HUES6 (cell line): ENCODE data around the gene STX7.

Experiments used
- H3K27ac ChIP-seq: 2 replicates; pipeline ENCODE4 v1.7.0; 2013; ENCODE audit warnings: low read depth, mild to moderate bottlenecking, low read length, inconsistent platforms
- H3K27me3 ChIP-seq: 2 replicates; pipeline ENCODE4 v1.6.1; 2013; ENCODE audit warnings: low read length; ENCODE audit not compliant: control insufficient read depth, insufficient read depth
- H3K36me3 ChIP-seq: 2 replicates; pipeline ENCODE4 v1.6.1; 2013; ENCODE audit warnings: low read length; ENCODE audit not compliant: control insufficient read depth, insufficient read depth
- H3K4me1 ChIP-seq: 2 replicates; pipeline ENCODE4 v1.6.1; 2013; ENCODE audit warnings: low read length; ENCODE audit not compliant: control insufficient read depth, insufficient read depth
- H3K4me3 ChIP-seq: 2 replicates; pipeline ENCODE4 v1.5.1; 2013; ENCODE audit warnings: low read depth, low read length
- H3K9ac ChIP-seq: one replicate; pipeline ENCODE4 v1.6.1; 2013; ENCODE audit warnings: mild to moderate bottlenecking, low read length
- H3K9me3 ChIP-seq: 2 replicates; pipeline ENCODE4 v1.6.1; 2013; ENCODE audit warnings: low read depth, low read length; ENCODE audit not compliant: control insufficient read depth, insufficient read depth

Gene STX7

DNA sequence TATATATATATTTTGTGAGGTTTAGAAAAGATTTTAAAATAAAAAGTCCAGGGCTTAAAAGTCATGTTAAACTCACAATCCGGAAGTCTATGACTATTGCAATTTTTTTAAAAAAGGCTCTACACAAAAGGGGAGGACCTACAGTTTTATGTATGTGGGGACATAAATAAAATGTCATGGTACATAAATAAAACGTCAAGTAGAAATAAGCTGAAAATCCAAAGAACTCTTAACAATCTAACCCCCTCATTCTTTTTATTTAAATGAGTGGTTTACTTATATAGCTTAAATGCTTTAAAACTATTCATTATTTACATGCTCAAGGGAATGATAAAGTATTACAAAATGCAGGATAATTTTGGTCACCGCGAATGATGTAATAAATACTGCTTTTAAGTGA, 36.2 kb downstream of the STX7 start:
- Histone ChIP-seq H3K9ac (no peak overlapping the region), H3K4me3 (no peak overlapping the region), H3K27ac (no peak overlapping the region), H3K4me1 (no peaks in the 10 kb centered on the region), H3K36me3 (no peaks in the 10 kb centered on the region), H3K9me3 (no peaks in the 10 kb centered on the region), H3K27me3 (no peaks in the 10 kb centered on the region)

GRCh38 chr6:132475925-132476324, 37.0 kb downstream of the STX7 start:
- Histone ChIP-seq H3K27me3 (no peaks in the 10 kb centered on the region), H3K4me3 (no peak overlapping the region), H3K27ac (no peak overlapping the region), H3K36me3 (0 out of 2 replicates have a peak, but pooled peaks cover 5% of the 10 kb centered on the region), H3K4me1 (no peaks in the 10 kb centered on the region), H3K9ac (no peak overlapping the region), H3K9me3 (no peaks in the 10 kb centered on the region)

GRCh38 chr6:132471787-132472186, 41.1 kb downstream of the STX7 start:
- no peaks in the 10 kb centered on the region for H3K4me1 ChIP-seq
- H3K4me3 ChIP-seq: no peak overlapping the region
- H3K27ac ChIP-seq: no peak overlapping the region
- no peaks in the 10 kb centered on the region for H3K27me3 ChIP-seq
- H3K9me3 ChIP-seq: no peaks in the 10 kb centered on the region
- peaks cover 30% of the 10 kb centered on the region for H3K36me3 ChIP-seq
- H3K9ac ChIP-seq: no peak overlapping the region

- Histone ChIP-seq H3K27ac (no peak overlapping the region), H3K4me3 (no peak overlapping the region), H3K27me3 (no peaks in the 10 kb centered on the region), H3K9me3 (no peaks in the 10 kb centered on the region), H3K4me1 (no peaks in the 10 kb centered on the region; the same call in 1 of the 2 replicates), H3K9ac (no peak overlapping the region), H3K36me3 (peaks cover 63% of the 10 kb centered on the region)
These were observed 46.0 kb downstream of the STX7 start for GRCh38 chr6:132466952-132467351.

DNA sequence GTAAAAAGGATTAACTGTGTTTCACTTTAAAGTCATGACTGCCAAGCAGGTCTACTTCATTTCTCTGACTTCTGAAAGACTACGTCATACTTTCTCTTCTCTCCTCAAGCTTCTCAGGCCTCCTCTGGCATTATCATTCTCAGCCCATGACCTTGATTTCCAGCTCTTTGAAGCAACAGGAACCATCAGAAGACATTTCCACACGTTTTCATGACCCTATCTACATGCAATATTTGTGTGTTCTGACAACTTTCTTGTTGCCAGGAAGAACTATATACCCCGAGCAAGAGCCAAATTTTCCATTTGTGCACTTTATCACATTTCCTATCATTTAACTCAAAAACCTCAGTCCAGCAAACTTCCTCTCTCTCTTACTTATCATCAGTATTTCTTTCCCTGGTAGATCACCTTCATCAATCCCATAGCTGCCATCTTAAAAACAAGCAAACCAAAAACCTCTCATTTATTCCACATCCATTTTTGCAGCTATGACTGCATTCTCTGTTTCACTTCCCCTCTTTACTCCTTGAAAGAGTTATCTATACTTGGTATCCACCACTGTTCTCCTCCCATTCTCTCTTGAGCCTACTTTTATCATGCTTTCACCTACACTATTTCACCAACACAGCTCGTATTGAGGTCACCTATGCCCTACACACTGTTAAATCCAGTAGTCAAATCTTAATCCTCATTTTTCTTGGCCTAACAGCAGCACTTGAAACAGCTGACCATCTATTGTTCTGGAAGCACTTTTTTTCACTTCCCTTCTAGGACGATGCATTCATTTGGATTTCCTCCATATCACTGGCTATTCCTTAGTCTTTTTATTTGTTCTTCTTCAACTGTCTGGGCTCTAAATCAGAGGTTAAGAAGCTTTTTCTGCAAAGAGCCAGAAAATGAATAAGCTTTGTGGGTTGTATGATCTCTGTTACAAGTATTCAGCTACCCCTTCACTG, 47.1 kb downstream of the STX7 start:
- Histone ChIP-seq H3K4me1 (no peaks in the 10 kb centered on the region; the same call in 1 of the 2 replicates), H3K4me3 (no peak overlapping the region), H3K27ac (no peak overlapping the region), H3K9me3 (no peaks in the 10 kb centered on the region), H3K27me3 (no peaks in the 10 kb centered on the region), H3K36me3 (peaks cover 61% of the 10 kb centered on the region), H3K9ac (no peak overlapping the region)

- Histone ChIP-seq H3K27ac (no peak overlapping the region), H3K4me3 (no peak overlapping the region), H3K4me1 (no peaks in the 10 kb centered on the region; the same call in 1 of the 2 replicates), H3K36me3 (peaks cover 60% of the 10 kb centered on the region), H3K9ac (no peak overlapping the region), H3K9me3 (no peaks in the 10 kb centered on the region), H3K27me3 (no peaks in the 10 kb centered on the region)
These were observed 48.2 kb downstream of the STX7 start for GRCh38 chr6:132464538-132465256.

DNA sequence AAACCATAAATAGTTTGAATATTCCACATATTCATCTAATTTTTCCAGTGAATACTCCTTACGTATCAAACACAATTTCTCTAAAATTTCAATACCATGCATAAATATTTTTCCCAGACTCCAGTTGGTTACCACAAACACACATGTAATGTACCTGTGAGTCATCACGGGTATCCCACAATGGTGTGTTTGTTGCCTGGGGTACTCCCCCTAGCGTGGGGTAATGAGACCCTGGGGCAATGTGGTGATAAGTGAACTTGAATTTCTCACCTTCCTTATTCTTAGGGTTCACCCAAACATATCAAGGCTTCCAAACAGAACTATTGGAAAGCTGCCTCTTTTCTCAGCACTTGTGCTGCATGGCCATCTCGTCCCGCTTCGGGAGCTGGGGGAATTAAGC, 51.0 kb downstream of the STX7 start:
- H3K36me3 ChIP-seq: peaks cover 58% of the 10 kb centered on the region
- no peaks in the 10 kb centered on the region; the same call in 1 of the 2 replicates for H3K4me1 ChIP-seq

GRCh38 chr6:132459605-132459952, 53.3 kb downstream of the STX7 start:
- no peak overlapping the region for H3K4me3 ChIP-seq
- H3K27ac ChIP-seq: no peak overlapping the region
- no peaks in the 10 kb centered on the region for H3K4me1 ChIP-seq
- H3K9me3 ChIP-seq: no peaks in the 10 kb centered on the region
- peaks cover 47% of the 10 kb centered on the region for H3K36me3 ChIP-seq
- H3K9ac ChIP-seq: no peak overlapping the region
- H3K27me3 ChIP-seq: no peaks in the 10 kb centered on the region

More for the DNA sequence above, 51.0 kb downstream of the STX7 start:
- H3K27ac ChIP-seq: no peak overlapping the region
- no peaks in the 10 kb centered on the region for H3K27me3 ChIP-seq
- H3K9me3 ChIP-seq: no peaks in the 10 kb centered on the region
- H3K4me3 ChIP-seq: no peak overlapping the region
- no peak overlapping the region for H3K9ac ChIP-seq

DNA sequence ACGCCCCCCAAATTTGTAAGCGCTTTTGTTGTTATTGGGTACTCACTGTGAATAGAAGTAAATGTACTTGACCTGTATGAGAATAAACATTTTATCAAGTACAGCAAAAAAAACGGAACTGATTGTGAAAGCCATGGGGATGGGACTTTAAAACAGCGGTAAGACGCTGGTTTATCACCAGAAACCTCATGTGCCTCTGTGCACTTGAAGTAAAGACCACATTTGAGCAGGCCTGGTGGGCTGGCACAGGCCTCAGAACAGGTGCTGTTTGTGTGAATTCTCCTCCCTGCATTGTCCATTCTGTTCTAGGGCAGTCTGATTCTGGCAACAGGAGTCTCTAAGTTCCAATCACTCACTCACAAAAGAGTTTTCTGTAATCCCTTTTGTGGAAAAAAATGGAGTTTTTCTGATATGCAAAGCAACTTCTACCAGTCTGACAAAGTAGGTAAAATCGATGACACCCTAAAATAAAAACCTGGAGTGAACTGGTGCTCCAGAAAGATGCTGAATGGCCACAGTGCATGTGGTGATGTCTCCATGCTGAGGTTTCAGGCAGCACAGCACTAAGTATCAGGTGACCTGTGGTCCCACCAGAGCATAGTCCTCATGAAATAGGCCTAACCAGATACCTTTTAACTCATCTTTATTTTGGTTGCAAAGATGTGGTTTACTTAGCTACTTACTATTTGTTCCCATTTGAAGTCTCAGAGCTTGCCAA, 53.9 kb downstream of the STX7 start:
- Histone ChIP-seq H3K36me3 (peaks cover 42% of the 10 kb centered on the region), H3K27me3 (no peaks in the 10 kb centered on the region), H3K4me3 (no peak overlapping the region), H3K4me1 (no peaks in the 10 kb centered on the region), H3K9me3 (no peaks in the 10 kb centered on the region), H3K27ac (no peak overlapping the region), H3K9ac (no peak overlapping the region)

DNA sequence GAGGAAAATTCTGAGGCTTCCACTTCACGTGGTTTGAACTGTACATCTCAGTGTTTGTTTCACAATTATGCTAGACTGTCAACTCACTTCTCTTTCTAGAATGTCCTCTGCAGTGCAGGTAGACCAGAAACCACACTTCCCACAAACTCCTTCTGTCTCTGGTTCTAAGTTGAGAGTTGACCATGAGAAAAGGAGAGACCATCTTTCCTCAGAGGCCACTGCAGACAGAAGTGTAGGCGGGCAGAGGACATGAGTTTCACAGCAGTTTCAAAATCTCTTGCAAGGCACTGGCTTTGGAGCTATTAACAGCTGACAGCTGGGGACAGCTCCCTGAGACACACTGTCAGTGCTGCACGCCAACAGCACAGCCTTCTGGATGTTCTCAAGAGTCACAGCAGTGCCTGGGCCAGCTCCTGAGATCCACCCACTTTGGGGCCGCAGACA, 56.2 kb downstream of the STX7 start:
- Histone ChIP-seq H3K9me3 (no peaks in the 10 kb centered on the region), H3K27ac (no peak overlapping the region), H3K36me3 (peaks cover 25% of the 10 kb centered on the region), H3K4me1 (no peaks in the 10 kb centered on the region), H3K9ac (no peak overlapping the region), H3K4me3 (no peak overlapping the region), H3K27me3 (no peaks in the 10 kb centered on the region)
